Measurements from ENCODE around the gene GBA2.
A peak's percentile ranks its signal among the peaks of the same experiment; 100 is the strongest.

The GBA2 gene

GRCh38 chr9:35743880-35744518 lies 5.0 kb downstream of the GBA2 start:
- H3K9ac ChIP-seq (ENCODE audit: low read depth in 1 of 2, low read length in 2 of 2), result no peak overlapping the region
- H3K27ac ChIP-seq (ENCODE audit: low read depth, low read length), result no peak overlapping the region
- H3K36me3 ChIP-seq (ENCODE audit: control insufficient read depth in 1 of 2, insufficient read depth in 2 of 2, low read length in 2 of 2), result peaks cover 47 to 58% of the 10 kb centered on the region in 2 donors
- no peaks in the 10 kb centered on the region for H3K27me3 ChIP-seq (ENCODE audit: control insufficient read depth in 1 of 2, insufficient read depth in 2 of 2, low read length in 2 of 2)
- no peak overlapping the region for H3K4me3 ChIP-seq (ENCODE audit: low read depth in 1 of 2, low read length in 2 of 2)
- no peaks in the 10 kb centered on the region for H3K9me3 ChIP-seq (ENCODE audit: control insufficient read depth in 1 of 2, low read length in 2 of 2)
- H3K4me1 ChIP-seq (ENCODE audit: control insufficient read depth in 1 of 2, insufficient read depth in 2 of 2, low read length in 2 of 2), result peaks cover 28 to 37% of the 10 kb centered on the region in 2 donors

- Histone ChIP-seq H3K4me1 (ENCODE audit: control insufficient read depth in 1 of 2, insufficient read depth in 2 of 2, low read length in 2 of 2) (peaks cover 28 to 37% of the 10 kb centered on the region in 2 donors), H3K27me3 (ENCODE audit: control insufficient read depth in 1 of 2, insufficient read depth in 2 of 2, low read length in 2 of 2) (no peaks in the 10 kb centered on the region), H3K36me3 (ENCODE audit: control insufficient read depth in 1 of 2, insufficient read depth in 2 of 2, low read length in 2 of 2) (peaks cover 53 to 63% of the 10 kb centered on the region in 2 donors), H3K9me3 (ENCODE audit: control insufficient read depth in 1 of 2, low read length in 2 of 2) (no peaks in the 10 kb centered on the region), H3K4me3 (ENCODE audit: low read depth in 1 of 2, low read length in 2 of 2) (no peak overlapping the region), H3K27ac (ENCODE audit: low read depth, low read length) (no peak overlapping the region), H3K9ac (ENCODE audit: low read depth in 1 of 2, low read length in 2 of 2) (no peak overlapping the region)
Measured at GRCh38 chr9:35743452-35743851, 5.6 kb downstream of the GBA2 start.

- Histone ChIP-seq H3K4me1 (ENCODE audit: control insufficient read depth in 1 of 2, insufficient read depth in 2 of 2, low read length in 2 of 2) (peaks cover 15 to 22% of the 10 kb centered on the region in 2 donors), H3K27me3 (ENCODE audit: control insufficient read depth in 1 of 2, insufficient read depth in 2 of 2, low read length in 2 of 2) (no peaks in the 10 kb centered on the region), H3K9ac (ENCODE audit: low read depth in 1 of 2, low read length in 2 of 2) (no peak overlapping the region), H3K4me3 (ENCODE audit: low read depth in 1 of 2, low read length in 2 of 2) (no peak overlapping the region), H3K36me3 (ENCODE audit: control insufficient read depth in 1 of 2, insufficient read depth in 2 of 2, low read length in 2 of 2) (peaks cover 69 to 80% of the 10 kb centered on the region in 2 donors), H3K9me3 (ENCODE audit: control insufficient read depth in 1 of 2, low read length in 2 of 2) (no peaks in the 10 kb centered on the region), H3K27ac (ENCODE audit: low read depth, low read length) (no peak overlapping the region)
Measured at GRCh38 chr9:35741740-35742139, 7.3 kb downstream of the GBA2 start.

GRCh38 chr9:35740243-35740642 lies 8.8 kb downstream of the GBA2 start:
- Histone ChIP-seq H3K4me1 (ENCODE audit: control insufficient read depth in 1 of 2, insufficient read depth in 2 of 2, low read length in 2 of 2) (peaks cover 3 to 13% of the 10 kb centered on the region in 2 donors), H3K27me3 (ENCODE audit: control insufficient read depth in 1 of 2, insufficient read depth in 2 of 2, low read length in 2 of 2) (no peaks in the 10 kb centered on the region), H3K9ac (ENCODE audit: low read depth in 1 of 2, low read length in 2 of 2) (no peak overlapping the region), H3K9me3 (ENCODE audit: control insufficient read depth in 1 of 2, low read length in 2 of 2) (no peaks in the 10 kb centered on the region), H3K4me3 (ENCODE audit: low read depth in 1 of 2, low read length in 2 of 2) (no peak overlapping the region), H3K36me3 (ENCODE audit: control insufficient read depth in 1 of 2, insufficient read depth in 2 of 2, low read length in 2 of 2) (peaks cover 84 to 95% of the 10 kb centered on the region in 2 donors), H3K27ac (ENCODE audit: low read depth, low read length) (no peak overlapping the region)

GRCh38 chr9:35738924-35739323 lies 10.1 kb downstream of the GBA2 start:
- no peaks in the 10 kb centered on the region for H3K27me3 ChIP-seq (ENCODE audit: control insufficient read depth in 1 of 2, insufficient read depth in 2 of 2, low read length in 2 of 2)
- no peak overlapping the region for H3K9ac ChIP-seq (ENCODE audit: low read depth in 1 of 2, low read length in 2 of 2)
- peaks cover 3 to 9% of the 10 kb centered on the region in 2 donors for H3K4me1 ChIP-seq (ENCODE audit: control insufficient read depth in 1 of 2, insufficient read depth in 2 of 2, low read length in 2 of 2)
- H3K36me3 ChIP-seq (ENCODE audit: control insufficient read depth in 1 of 2, insufficient read depth in 2 of 2, low read length in 2 of 2), result peaks cover 79 to 92% of the 10 kb centered on the region in 2 donors
- H3K9me3 ChIP-seq (ENCODE audit: control insufficient read depth in 1 of 2, low read length in 2 of 2), result no peaks in the 10 kb centered on the region
- H3K4me3 ChIP-seq (ENCODE audit: low read depth in 1 of 2, low read length in 2 of 2), result no peak overlapping the region
- H3K27ac ChIP-seq (ENCODE audit: low read depth, low read length), result no peak overlapping the region

GRCh38 chr9:35738186-35738585 lies 10.8 kb downstream of the GBA2 start:
- H3K27ac ChIP-seq (ENCODE audit: low read depth, low read length), result no peak overlapping the region
- H3K9me3 ChIP-seq (ENCODE audit: control insufficient read depth in 1 of 2, low read length in 2 of 2), result no peaks in the 10 kb centered on the region
- H3K4me1 ChIP-seq (ENCODE audit: control insufficient read depth in 1 of 2, insufficient read depth in 2 of 2, low read length in 2 of 2), result peaks cover 10 to 15% of the 10 kb centered on the region in 2 donors
- peaks cover 71 to 85% of the 10 kb centered on the region in 2 donors for H3K36me3 ChIP-seq (ENCODE audit: control insufficient read depth in 1 of 2, insufficient read depth in 2 of 2, low read length in 2 of 2)
- no peak overlapping the region for H3K9ac ChIP-seq (ENCODE audit: low read depth in 1 of 2, low read length in 2 of 2)
- no peaks in the 10 kb centered on the region for H3K27me3 ChIP-seq (ENCODE audit: control insufficient read depth in 1 of 2, insufficient read depth in 2 of 2, low read length in 2 of 2)
- H3K4me3 ChIP-seq (ENCODE audit: low read depth in 1 of 2, low read length in 2 of 2), result no peak overlapping the region

- no peaks in the 10 kb centered on the region for H3K27me3 ChIP-seq (ENCODE audit: control insufficient read depth in 1 of 2, insufficient read depth in 2 of 2, low read length in 2 of 2)
- H3K9ac ChIP-seq (ENCODE audit: low read depth in 1 of 2, low read length in 2 of 2), result no peak overlapping the region
- H3K27ac ChIP-seq (ENCODE audit: low read depth, low read length), result no peak overlapping the region
- no peaks in the 10 kb centered on the region for H3K9me3 ChIP-seq (ENCODE audit: control insufficient read depth in 1 of 2, low read length in 2 of 2)
- peaks cover 15 to 19% of the 10 kb centered on the region in 2 donors for H3K4me1 ChIP-seq (ENCODE audit: control insufficient read depth in 1 of 2, insufficient read depth in 2 of 2, low read length in 2 of 2)
- peaks cover 67 to 74% of the 10 kb centered on the region in 2 donors for H3K36me3 ChIP-seq (ENCODE audit: control insufficient read depth in 1 of 2, insufficient read depth in 2 of 2, low read length in 2 of 2)
- no peak overlapping the region for H3K4me3 ChIP-seq (ENCODE audit: low read depth in 1 of 2, low read length in 2 of 2)
Measured at GRCh38 chr9:35737143-35737542, 11.9 kb downstream of the GBA2 start.

GRCh38 chr9:35736201-35736633 lies 12.8 kb downstream of the GBA2 start:
- H3K27me3 ChIP-seq (ENCODE audit: control insufficient read depth in 1 of 2, insufficient read depth in 2 of 2, low read length in 2 of 2), result no peaks in the 10 kb centered on the region
- H3K36me3 ChIP-seq (ENCODE audit: control insufficient read depth in 1 of 2, insufficient read depth in 2 of 2, low read length in 2 of 2), result peaks cover 60 to 66% of the 10 kb centered on the region in 2 donors
- H3K4me1 ChIP-seq (ENCODE audit: control insufficient read depth in 1 of 2, insufficient read depth in 2 of 2, low read length in 2 of 2), result peaks cover 14 to 19% of the 10 kb centered on the region in 2 donors
- no peak overlapping the region for H3K27ac ChIP-seq (ENCODE audit: low read depth, low read length)
- no peak overlapping the region for H3K9ac ChIP-seq (ENCODE audit: low read depth in 1 of 2, low read length in 2 of 2)
- no peak overlapping the region for H3K4me3 ChIP-seq (ENCODE audit: low read depth in 1 of 2, low read length in 2 of 2)
- no peaks in the 10 kb centered on the region for H3K9me3 ChIP-seq (ENCODE audit: control insufficient read depth in 1 of 2, low read length in 2 of 2)

GRCh38 chr9:35734096-35734495 lies 14.9 kb downstream of the GBA2 start:
- Histone ChIP-seq H3K4me1 (ENCODE audit: control insufficient read depth in 1 of 2, insufficient read depth in 2 of 2, low read length in 2 of 2) (peaks cover 36 to 38% of the 10 kb centered on the region in 2 donors), H3K9ac (ENCODE audit: low read depth in 1 of 2, low read length in 2 of 2) (no peak overlapping the region), H3K9me3 (ENCODE audit: control insufficient read depth in 1 of 2, low read length in 2 of 2) (no peaks in the 10 kb centered on the region), H3K27me3 (ENCODE audit: control insufficient read depth in 1 of 2, insufficient read depth in 2 of 2, low read length in 2 of 2) (no peaks in the 10 kb centered on the region), H3K4me3 (ENCODE audit: low read depth in 1 of 2, low read length in 2 of 2) (no peak overlapping the region), H3K27ac (ENCODE audit: low read depth, low read length) (no peak overlapping the region), H3K36me3 (ENCODE audit: control insufficient read depth in 1 of 2, insufficient read depth in 2 of 2, low read length in 2 of 2) (peaks cover 41 to 45% of the 10 kb centered on the region in 2 donors)

- peak overlapping the region; percentile 89 to 94 for H3K4me3 ChIP-seq (ENCODE audit: low read depth in 1 of 2, low read length in 2 of 2)
- H3K27ac ChIP-seq (ENCODE audit: low read depth, low read length), result peak overlapping the region; percentile 97
- H3K27me3 ChIP-seq (ENCODE audit: control insufficient read depth in 1 of 2, insufficient read depth in 2 of 2, low read length in 2 of 2), result no peaks in the 10 kb centered on the region
- peaks cover 29 to 34% of the 10 kb centered on the region in 2 donors for H3K36me3 ChIP-seq (ENCODE audit: control insufficient read depth in 1 of 2, insufficient read depth in 2 of 2, low read length in 2 of 2)
- H3K4me1 ChIP-seq (ENCODE audit: control insufficient read depth in 1 of 2, insufficient read depth in 2 of 2, low read length in 2 of 2), result peaks cover 47 to 49% of the 10 kb centered on the region in 2 donors
- no peaks in the 10 kb centered on the region for H3K9me3 ChIP-seq (ENCODE audit: control insufficient read depth in 1 of 2, low read length in 2 of 2)
- H3K9ac ChIP-seq (ENCODE audit: low read depth in 1 of 2, low read length in 2 of 2), result peak overlapping the region; percentile 96 to 97
Measured at GRCh38 chr9:35732800-35733541, 16.1 kb downstream of the GBA2 start.
